HFF-Myc (cell line): Measurements from ENCODE around the gene RPTOR.
A peak's percentile ranks its signal among the peaks of the same experiment; 100 is the strongest.

Source experiments
- DNase-seq: peaks from one replicate; pipeline ENCODE4 v3.0.0-alpha.2; 2011; ENCODE audit warnings: low read depth; ENCODE audit errors: extremely low read depth
- H3K4me3 ChIP-seq: replicated peaks from 2 replicates; pipeline ENCODE4 v1.5.1; 2011; ENCODE audit warnings: low read depth, mild to moderate bottlenecking, control low read depth, low read length
- TF ChIP-seq, protein P1 (sequence below): IDR thresholded peaks from 2 replicates; pipeline ENCODE4 v1.5.1; 2012; ENCODE audit warnings: mild to moderate bottlenecking, low read depth, low read length, control low read depth; ENCODE audit errors: missing control alignments

The RPTOR gene

DNA sequence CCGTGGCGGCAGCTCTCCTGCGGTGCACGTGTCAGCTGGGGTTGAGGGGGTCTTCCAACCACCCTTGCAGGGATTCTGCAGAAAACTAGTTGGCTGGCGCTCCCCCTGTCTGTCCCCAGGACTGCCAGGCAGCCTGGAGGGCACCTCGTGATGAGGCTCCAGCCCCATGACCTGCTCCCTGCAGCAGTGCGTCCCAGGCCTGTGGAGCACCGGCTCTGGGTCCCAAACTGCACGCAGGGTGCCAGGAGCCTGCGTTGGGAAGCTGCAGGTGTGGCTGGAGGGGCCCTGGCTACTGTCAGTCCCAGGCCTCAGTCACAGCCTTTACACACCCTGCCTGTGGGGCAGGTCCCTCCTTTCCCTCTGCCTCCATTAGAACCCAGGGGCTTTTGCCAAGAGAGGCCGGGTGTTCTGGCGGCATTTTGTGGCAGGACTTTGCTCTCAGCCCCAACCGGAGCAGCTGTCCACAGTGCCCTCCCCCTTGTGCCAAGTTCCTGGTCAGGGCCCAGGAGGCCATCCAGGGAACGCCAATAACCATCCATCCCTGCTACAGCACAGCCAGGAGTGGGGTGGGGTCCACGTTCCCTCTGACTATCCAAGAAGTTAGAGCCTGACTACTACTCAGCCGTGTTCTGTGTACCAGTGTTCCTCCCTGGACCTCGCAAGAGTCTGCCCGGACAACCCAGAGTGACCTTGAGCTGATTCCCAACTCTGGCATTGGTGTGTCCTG is 456.2 kb downstream of the RPTOR start:
- TF ChIP-seq, protein P1, sequence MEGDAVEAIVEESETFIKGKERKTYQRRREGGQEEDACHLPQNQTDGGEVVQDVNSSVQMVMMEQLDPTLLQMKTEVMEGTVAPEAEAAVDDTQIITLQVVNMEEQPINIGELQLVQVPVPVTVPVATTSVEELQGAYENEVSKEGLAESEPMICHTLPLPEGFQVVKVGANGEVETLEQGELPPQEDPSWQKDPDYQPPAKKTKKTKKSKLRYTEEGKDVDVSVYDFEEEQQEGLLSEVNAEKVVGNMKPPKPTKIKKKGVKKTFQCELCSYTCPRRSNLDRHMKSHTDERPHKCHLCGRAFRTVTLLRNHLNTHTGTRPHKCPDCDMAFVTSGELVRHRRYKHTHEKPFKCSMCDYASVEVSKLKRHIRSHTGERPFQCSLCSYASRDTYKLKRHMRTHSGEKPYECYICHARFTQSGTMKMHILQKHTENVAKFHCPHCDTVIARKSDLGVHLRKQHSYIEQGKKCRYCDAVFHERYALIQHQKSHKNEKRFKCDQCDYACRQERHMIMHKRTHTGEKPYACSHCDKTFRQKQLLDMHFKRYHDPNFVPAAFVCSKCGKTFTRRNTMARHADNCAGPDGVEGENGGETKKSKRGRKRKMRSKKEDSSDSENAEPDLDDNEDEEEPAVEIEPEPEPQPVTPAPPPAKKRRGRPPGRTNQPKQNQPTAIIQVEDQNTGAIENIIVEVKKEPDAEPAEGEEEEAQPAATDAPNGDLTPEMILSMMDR = no peak
- DNase-seq = no peak
- no peak overlapping the region for H3K4me3 ChIP-seq

DNA sequence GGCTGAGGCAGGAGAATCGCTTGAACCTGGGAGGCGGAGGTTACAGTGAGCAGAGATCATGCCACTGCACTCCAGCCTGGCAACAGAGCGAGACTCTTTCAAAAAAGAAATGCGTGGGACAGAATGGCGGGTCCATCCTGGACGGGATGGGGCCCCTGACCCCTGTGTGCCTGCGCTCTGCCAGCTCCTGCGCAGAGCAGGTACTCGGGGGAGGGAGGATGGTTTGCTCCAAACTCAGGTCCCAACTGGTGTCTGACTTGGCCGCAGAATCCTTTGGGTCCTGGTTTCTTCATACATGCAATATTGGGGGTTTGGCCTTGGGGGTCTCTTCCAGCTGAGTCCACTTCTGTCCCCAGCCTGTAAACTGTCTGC is 457.4 kb downstream of the RPTOR start:
- DNase-seq = no peak
- H3K4me3 ChIP-seq = no peak overlapping the region
- TF ChIP-seq, protein P1 = no peak

DNA sequence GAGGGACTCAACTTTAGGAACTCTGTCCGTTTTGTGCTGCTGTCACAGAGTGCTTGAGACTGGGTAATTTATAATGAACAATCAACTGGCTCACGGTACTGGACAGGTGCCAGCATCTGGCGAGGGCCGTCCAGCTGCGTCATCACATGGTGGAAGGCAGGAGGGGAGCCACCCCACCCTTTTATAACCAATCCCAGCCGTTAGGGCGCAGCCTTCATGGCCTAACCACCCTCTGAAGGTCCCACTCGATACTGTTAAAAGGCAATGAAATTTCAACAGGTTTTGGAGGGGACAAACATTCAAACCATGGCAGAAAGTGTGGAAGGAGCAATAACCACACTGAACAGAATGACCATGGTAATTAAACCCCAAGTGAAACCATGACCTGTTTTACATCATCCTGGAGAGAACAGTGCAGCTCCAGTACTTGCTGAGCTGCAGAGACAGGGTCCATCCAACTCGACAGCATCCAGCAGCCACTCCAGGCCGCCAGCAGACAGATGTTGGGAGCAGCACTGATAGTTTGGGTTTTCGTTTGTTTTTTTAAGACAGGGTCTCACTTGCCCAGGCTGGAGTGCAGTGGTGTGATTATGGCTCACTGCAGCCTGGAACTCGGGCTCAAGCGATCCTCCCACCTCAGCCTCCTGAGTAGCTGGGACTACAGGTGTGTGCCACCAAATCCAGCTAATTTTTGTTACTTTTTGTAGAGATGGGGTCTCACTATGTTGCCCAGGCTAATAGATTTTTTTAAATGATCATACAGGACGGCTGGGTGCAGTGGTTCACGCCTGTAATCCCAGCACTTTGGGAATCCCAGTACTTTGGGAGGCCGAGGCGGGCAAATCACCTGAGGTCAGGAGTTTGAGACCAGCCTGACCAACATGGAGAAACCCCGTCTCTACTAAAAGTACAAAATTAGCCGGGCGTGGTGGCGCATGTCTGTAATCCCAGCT is 458.0 kb downstream of the RPTOR start:
- DNase-seq = peak; percentile 43
- H3K4me3 ChIP-seq = no peak overlapping the region
- TF ChIP-seq, protein P1 = no peak

DNA sequence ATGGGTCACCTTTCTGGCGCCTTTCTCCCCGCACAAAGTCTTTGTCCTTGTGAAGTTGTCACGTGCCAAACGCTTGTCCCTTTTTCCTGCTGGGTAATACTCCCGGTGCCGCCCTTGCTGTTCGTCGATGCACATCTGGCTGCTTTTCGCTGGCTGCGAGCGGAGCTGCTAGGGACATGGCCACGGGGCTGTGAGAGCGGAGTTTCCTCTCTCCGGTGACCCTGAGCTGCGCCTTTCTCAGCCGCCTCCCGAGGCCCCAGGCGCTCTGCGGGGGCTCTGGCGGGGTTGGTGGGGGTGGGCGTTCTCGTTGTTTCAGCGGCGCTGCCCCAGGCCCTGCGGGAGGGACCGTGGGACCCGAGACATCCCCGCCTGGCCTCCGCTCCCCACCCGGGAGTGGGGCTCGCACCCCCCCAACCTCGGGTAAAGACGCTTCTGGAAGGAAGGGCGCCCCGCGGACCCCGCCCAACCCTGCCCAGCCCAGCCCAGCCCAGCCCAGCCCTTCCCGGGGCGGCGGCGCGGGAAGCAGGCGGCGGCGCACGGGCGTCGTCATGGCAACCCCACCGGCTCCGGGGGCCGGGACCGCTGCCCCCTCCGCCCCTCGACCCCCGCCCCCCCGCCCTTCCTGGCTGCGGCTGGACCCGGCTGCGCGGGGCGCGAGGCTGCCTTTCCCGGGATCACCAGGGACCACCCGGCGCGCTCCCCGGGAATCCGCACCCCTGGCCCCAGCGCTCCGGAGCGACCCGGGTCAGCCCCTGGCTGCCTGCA is 459.3 kb downstream of the RPTOR start:
- no peak for DNase-seq
- TF ChIP-seq, protein P1 = no peak
- H3K4me3 ChIP-seq = no peak overlapping the region

DNA sequence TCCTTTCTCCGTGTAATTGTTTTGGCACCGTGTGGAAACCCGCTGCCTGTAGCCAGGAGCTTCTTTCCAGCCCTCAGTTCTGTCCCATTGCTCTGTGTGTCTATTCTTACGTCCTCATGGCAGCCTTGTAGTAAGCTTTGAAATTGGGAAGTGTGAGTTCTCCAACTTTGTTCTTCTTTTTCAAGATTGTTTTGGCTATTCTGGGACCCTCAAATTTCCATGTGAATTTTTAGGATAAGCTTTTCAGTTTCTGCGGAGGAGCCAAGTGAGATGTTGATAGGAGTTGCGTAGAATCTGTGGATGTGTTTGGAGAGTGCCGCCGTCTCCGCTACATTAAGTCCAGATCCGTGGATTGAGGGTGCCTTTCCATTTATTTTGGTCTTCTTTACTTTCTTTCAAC is 462.3 kb downstream of the RPTOR start:
- no peak overlapping the region for H3K4me3 ChIP-seq
- TF ChIP-seq, protein P1 = no peak
- DNase-seq = no peak

DNA sequence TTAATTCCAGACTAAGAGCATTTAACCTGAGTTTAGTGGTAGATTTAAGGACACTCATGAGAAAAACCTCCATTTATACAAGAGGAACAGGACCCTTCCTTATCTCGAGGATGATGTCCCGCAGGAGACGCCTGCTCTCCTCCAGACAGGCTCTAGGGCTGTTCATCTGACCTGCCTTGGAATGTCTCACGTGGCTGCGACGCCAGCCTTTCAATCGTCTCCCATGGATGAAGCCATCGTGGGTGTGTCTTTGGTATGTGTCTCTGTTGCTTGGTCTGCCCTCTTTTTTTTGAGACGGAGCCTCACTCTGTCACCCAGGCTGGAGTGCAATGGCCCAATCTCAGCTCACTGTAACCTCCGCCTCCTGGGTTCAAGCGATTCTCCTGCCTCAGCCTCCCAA is 463.5 kb downstream of the RPTOR start:
- TF ChIP-seq, protein P1 = no peak
- DNase-seq = no peak
- H3K4me3 ChIP-seq = no peak overlapping the region
